H1 (cell line): ENCODE results near the gene DAZAP1. TPM values are rescaled to one million over a fixed set of nuclear protein-coding genes. Genes with fewer than 3 reads are reported as not detected.

ENCODE experiments used
- BCL11A ChIP-seq, 2 experiments: IDR thresholded peaks; one replicate each; pipeline ENCODE4 v1.6.1; 2011; ENCODE audit warnings: low read depth in 2 of 2, low read length in 2 of 2, mild to moderate bottlenecking in 2 of 2
- CBX5 ChIP-seq: fragments of 300-800, 300-1000 bp; sonication (generic); IDR thresholded peaks from 2 replicates; pipeline ENCODE4 v1.7.1; 2016; ENCODE audit warnings: antibody characterized with exemption, low read length, low read depth
- EP300 ChIP-seq, 2 experiments: IDR thresholded peaks; 1 replicate in 1 of 2; 2 replicates in 1 of 2; pipeline ENCODE4 v1.6.1; 2011 to 2012; ENCODE audit warnings: low read depth in 2 of 2, low read length in 2 of 2, mild to moderate bottlenecking in 2 of 2, borderline replicate concordance in 1 of 2, inconsistent platforms in 1 of 2, moderate library complexity in 1 of 2
- EZH2 ChIP-seq: fragments of 200-600 bp; sonication (generic); IDR thresholded peaks from 2 replicates; pipeline ENCODE4 v1.7.1; 2012; ENCODE audit warnings: low read depth, mild to moderate bottlenecking, moderate library complexity, low read length, inconsistent platforms; ENCODE audit not compliant: severe bottlenecking
- GABPA ChIP-seq: IDR thresholded peaks from 2 replicates; pipeline ENCODE4 v1.6.1; 2011; ENCODE audit warnings: mild to moderate bottlenecking, low read length, moderate library complexity, borderline replicate concordance; ENCODE audit not compliant: insufficient read depth
- KDM1A ChIP-seq: fragments of 200-600, 300-600 bp; sonication (generic); IDR thresholded peaks from 2 replicates; pipeline ENCODE4 v1.7.1; 2016; ENCODE audit warnings: mild to moderate bottlenecking, low read length, borderline replicate concordance
- KDM4A ChIP-seq: IDR thresholded peaks from one replicate; pipeline ENCODE4 v1.7.1; 2012; ENCODE audit warnings: low read depth, mild to moderate bottlenecking, moderate library complexity, low read length, inconsistent platforms; ENCODE audit not compliant: severe bottlenecking
- NANOG ChIP-seq: IDR thresholded peaks from 2 replicates; pipeline ENCODE4 v1.6.1; 2011; ENCODE audit warnings: low read length, low read depth, mild to moderate bottlenecking, inconsistent platforms; ENCODE audit not compliant: insufficient read depth, poor library complexity, severe bottlenecking
- PHF8 ChIP-seq: fragments of 200-600 bp; sonication (generic); conservative IDR thresholded peaks from 2 replicates; pipeline ENCODE4 v1.7.1; 2012; ENCODE audit warnings: low read depth, mild to moderate bottlenecking, inconsistent platforms, low read length, moderate library complexity
- RFX5 ChIP-seq: IDR thresholded peaks from 2 replicates; pipeline ENCODE4 v1.6.1; 2011; ENCODE audit warnings: low read depth, low read length, improper control_type of control experiment, borderline replicate concordance
- RNF2 ChIP-seq: fragments of 200-900, 300-1000 bp; sonication (generic); IDR thresholded peaks from 2 replicates; pipeline ENCODE4 v1.7.1; 2016; ENCODE audit warnings: borderline replicate concordance, low read depth, mild to moderate bottlenecking, antibody characterized with exemption, low read length; ENCODE audit not compliant: poor library complexity, severe bottlenecking; ENCODE audit errors: missing control alignments
- SIN3A ChIP-seq, 2 experiments: IDR thresholded peaks in 1 of 2; conservative IDR thresholded peaks in 1 of 2; 2 replicates each; pipeline ENCODE4 v1.6.1; 2011 to 2012; ENCODE audit warnings: low read length in 2 of 2, improper control_type of control experiment in 1 of 2, low read depth in 1 of 2, mild to moderate bottlenecking in 1 of 2
- YY1 ChIP-seq: IDR thresholded peaks from 2 replicates; pipeline ENCODE4 v1.6.1; 2011; ENCODE audit warnings: low read depth, mild to moderate bottlenecking, low read length
- polyA plus RNA-seq, 7 experiments: library from polyadenylated mRNA; depleted of rRNA in 3 of 7; stranded (reverse) in 5 of 7; unstranded in 2 of 7; fragments of >200 nt in 5 of 7; fragments of 200-250 nt in 2 of 7; gene quantifications; 1 replicate in 5 of 7; 2 replicates in 1 of 7; 4 replicates in 1 of 7; pipeline versions ENCODE4 v1.2.1 to v1.2.3, GENCODE V29; 2011 to 2013; ENCODE audit warnings: missing spikeins in 2 of 7, mixed read lengths in 2 of 7
- total RNA-seq: library from RNA; stranded (reverse); fragmentation: NEBNext Ultra II Directional; extraction: Animal tissue kit (Norgen Biotek cat#: 25700); gene quantifications from 2 replicates; pipeline ENCODE4 v1.2.1, GENCODE V29; 2021
- TF ChIP-seq, protein P1 (sequence below): IDR thresholded peaks from 2 replicates; pipeline ENCODE4 v1.6.1; 2011; ENCODE audit warnings: low read length, improper control_type of control experiment
- TF ChIP-seq, protein P2 (sequence below): IDR thresholded peaks from 2 replicates; pipeline ENCODE4 v1.6.1; 2012; ENCODE audit warnings: low read length, inconsistent platforms
- TF ChIP-seq, protein P3 (sequence below): IDR thresholded peaks from 2 replicates; pipeline ENCODE4 v1.6.1; 2011; ENCODE audit warnings: low read depth, mild to moderate bottlenecking, low read length; ENCODE audit not compliant: insufficient read depth
- TF ChIP-seq, protein P4 (sequence below): IDR thresholded peaks from 2 replicates; pipeline ENCODE4 v1.6.1; 2012; ENCODE audit warnings: inconsistent platforms

DAZAP1 gene
- total and polyA plus RNA-seq, 2 of the 8 experiments (the other 6 are each of a cell fraction or from before 2014, with no cell fraction given), result 79.6 to 341 TPM

DNA sequence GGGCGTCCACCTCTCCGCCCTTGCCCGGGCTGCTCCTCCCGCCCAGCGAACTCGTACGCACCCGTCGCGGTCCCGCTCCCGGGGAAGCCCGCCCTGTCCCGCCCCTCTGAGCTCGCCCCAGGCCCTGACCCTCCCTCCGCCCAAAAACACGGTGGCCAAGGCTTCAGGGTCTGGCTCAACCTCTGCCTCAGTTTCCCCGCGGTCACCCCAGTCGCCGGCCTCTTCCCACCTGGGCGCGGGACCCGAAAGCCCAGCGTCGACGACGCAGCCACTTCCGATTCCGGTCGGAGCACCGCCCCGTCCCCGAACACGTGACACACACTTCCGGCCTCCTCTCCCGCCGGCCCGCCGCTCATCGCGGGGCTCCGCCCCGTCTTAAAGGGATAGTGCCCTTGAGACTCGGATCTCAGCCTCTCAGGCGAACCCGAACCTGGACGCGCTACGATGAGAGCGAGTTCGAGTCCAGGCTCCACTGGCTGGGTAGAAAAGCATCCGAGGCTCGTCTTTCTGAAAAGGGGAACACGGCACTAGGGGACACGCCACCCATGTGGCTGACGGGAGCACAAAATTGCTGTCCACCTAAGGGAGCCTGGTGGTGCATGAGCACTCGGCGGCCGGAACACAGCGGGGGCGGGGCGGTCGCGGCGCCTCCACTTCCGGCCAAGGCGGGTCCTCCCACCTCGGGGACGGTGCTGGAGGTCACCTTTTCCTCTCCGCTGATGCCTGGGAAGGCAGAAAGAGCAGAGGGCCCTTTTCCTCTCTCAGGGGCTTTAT, 71.7 kb downstream of the DAZAP1 start, which contains the start of gene C19orf25 (continued):
- TF ChIP-seq SIN3A (conservative IDR thresholded peaks at IDR 0.05 in 1 of 2, IDR thresholded peaks at IDR 0.05 in 1 of 2; ENCODE audit: low read depth in 1 of 2, low read length in 2 of 2) (peak in 1 of 2 experiments; percentile 65; a peak in 2 of 4 replicates), GABPA (peak; percentile 84; the same call in 1 of the 2 replicates), PHF8 (peak; percentile 72), KDM1A (peak; percentile 80), NANOG (no peak), KDM4A (no peak), RFX5 (no peak), CBX5 (no peak), RNF2 (no peak), BCL11A (IDR thresholded peaks at IDR 0.05; ENCODE audit: low read depth in 2 of 2, low read length in 2 of 2) (no peak), EZH2 (no peak), EP300 (IDR thresholded peaks at IDR 0.05; ENCODE audit: borderline replicate concordance in 1 of 2, low read depth in 2 of 2, low read length in 2 of 2) (no peak), YY1 (no peak)
- TF ChIP-seq, protein P1, sequence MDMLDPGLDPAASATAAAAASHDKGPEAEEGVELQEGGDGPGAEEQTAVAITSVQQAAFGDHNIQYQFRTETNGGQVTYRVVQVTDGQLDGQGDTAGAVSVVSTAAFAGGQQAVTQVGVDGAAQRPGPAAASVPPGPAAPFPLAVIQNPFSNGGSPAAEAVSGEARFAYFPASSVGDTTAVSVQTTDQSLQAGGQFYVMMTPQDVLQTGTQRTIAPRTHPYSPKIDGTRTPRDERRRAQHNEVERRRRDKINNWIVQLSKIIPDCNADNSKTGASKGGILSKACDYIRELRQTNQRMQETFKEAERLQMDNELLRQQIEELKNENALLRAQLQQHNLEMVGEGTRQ, result peak; percentile 91
- TF ChIP-seq, protein P2, sequence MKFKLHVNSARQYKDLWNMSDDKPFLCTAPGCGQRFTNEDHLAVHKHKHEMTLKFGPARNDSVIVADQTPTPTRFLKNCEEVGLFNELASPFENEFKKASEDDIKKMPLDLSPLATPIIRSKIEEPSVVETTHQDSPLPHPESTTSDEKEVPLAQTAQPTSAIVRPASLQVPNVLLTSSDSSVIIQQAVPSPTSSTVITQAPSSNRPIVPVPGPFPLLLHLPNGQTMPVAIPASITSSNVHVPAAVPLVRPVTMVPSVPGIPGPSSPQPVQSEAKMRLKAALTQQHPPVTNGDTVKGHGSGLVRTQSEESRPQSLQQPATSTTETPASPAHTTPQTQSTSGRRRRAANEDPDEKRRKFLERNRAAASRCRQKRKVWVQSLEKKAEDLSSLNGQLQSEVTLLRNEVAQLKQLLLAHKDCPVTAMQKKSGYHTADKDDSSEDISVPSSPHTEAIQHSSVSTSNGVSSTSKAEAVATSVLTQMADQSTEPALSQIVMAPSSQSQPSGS, result 0 out of 2 replicates have a peak, but pooled peaks have one; percentile 29
- TF ChIP-seq, protein P3, sequence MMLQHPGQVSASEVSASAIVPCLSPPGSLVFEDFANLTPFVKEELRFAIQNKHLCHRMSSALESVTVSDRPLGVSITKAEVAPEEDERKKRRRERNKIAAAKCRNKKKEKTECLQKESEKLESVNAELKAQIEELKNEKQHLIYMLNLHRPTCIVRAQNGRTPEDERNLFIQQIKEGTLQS, result peak; percentile 51; the same call in 1 of the 2 replicates
- TF ChIP-seq, protein P4, sequence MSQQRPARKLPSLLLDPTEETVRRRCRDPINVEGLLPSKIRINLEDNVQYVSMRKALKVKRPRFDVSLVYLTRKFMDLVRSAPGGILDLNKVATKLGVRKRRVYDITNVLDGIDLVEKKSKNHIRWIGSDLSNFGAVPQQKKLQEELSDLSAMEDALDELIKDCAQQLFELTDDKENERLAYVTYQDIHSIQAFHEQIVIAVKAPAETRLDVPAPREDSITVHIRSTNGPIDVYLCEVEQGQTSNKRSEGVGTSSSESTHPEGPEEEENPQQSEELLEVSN, result peak; percentile 97
